Endodermal cell (in vitro differentiated cells): Measurements from ENCODE around the gene NARS2. TPM values are rescaled to one million over a fixed set of nuclear protein-coding genes. Genes with fewer than 3 reads are reported as not detected.
A peak's percentile ranks its signal among the peaks of the same experiment; 100 is the strongest.
"Not testable (repeated sequence)": the region's sequence is repeated elsewhere in the genome, so short reads cannot be mapped to it uniquely, and the experiment has no call there.

Experiments used
- DNase-seq: peaks from one replicate; pipeline ENCODE4 v3.0.0-alpha.2; 2017
- H3K27ac ChIP-seq: 2 replicates; pipeline ENCODE4 v1.5.1; 2013; ENCODE audit warnings: mild to moderate bottlenecking, low read depth, low read length, moderate library complexity
- H3K27me3 ChIP-seq: 2 replicates; pipeline ENCODE4 v1.6.1; 2013; ENCODE audit warnings: mild to moderate bottlenecking, low read length, moderate library complexity; ENCODE audit not compliant: insufficient read depth, control insufficient read depth, poor library complexity, severe bottlenecking
- H3K36me3 ChIP-seq: 2 replicates; pipeline ENCODE4 v1.7.0; 2013; ENCODE audit warnings: mild to moderate bottlenecking, low read length, moderate library complexity; ENCODE audit not compliant: control insufficient read depth, insufficient read depth
- H3K4me1 ChIP-seq: one replicate; pipeline ENCODE4 v1.7.0; 2013; ENCODE audit warnings: low read length; ENCODE audit not compliant: control insufficient read depth, insufficient read depth
- H3K4me3 ChIP-seq: 2 replicates; pipeline ENCODE4 v1.5.1; 2013; ENCODE audit warnings: mild to moderate bottlenecking, low read length, moderate library complexity
- H3K9ac ChIP-seq: 2 replicates; pipeline ENCODE4 v1.6.1; 2013; ENCODE audit warnings: mild to moderate bottlenecking, low read length, moderate library complexity; ENCODE audit not compliant: poor library complexity, severe bottlenecking; ENCODE audit errors: extremely low read depth
- H3K9me3 ChIP-seq: 2 replicates; pipeline ENCODE4 v1.6.1; 2013; ENCODE audit warnings: mild to moderate bottlenecking, low read length, moderate library complexity; ENCODE audit not compliant: control insufficient read depth
- H3K27ac Mint-ChIP-seq: 2 replicates; pipeline ENCODE4 v1.8.0; 2020; ENCODE audit warnings: mixed read lengths
- H3K27me3 Mint-ChIP-seq: 2 replicates; pipeline ENCODE4 v1.8.0; 2021; ENCODE audit warnings: mild to moderate bottlenecking, mixed read lengths; ENCODE audit not compliant: insufficient read depth
- H3K36me3 Mint-ChIP-seq: 2 replicates; pipeline ENCODE4 v1.8.0; 2020; ENCODE audit warnings: low read depth, mixed read lengths
- H3K4me1 Mint-ChIP-seq: 2 replicates; pipeline ENCODE4 v1.8.0; 2020; ENCODE audit warnings: mixed read lengths
- H3K4me3 Mint-ChIP-seq: 2 replicates; pipeline ENCODE4 v1.8.0; 2020; ENCODE audit warnings: mild to moderate bottlenecking, moderate library complexity, mixed read lengths
- H3K9me3 Mint-ChIP-seq: 2 replicates; pipeline ENCODE4 v1.8.0; 2020; ENCODE audit warnings: mild to moderate bottlenecking, mixed read lengths
- WGBS, 2 experiments: methylation state at CpG; one replicate each; pipeline versions ENCODE4 v1.1.5 to v1.1.7; 2013; ENCODE audit warnings: missing lambda C conversion rate in 2 of 2, mixed read lengths in 1 of 2; ENCODE audit not compliant: insufficient coverage in 1 of 2, insufficient read length in 1 of 2; 5-methylcytosine and 5-hydroxymethylcytosine counted together
- total RNA-seq, 2 donors: library from RNA; stranded (reverse); fragmentation: NEBNext Ultra II Directional in 1 of 2; extraction: Animal tissue kit (Norgen Biotek cat#: 25700) in 1 of 2; gene quantifications; 2 replicates in 1 of 2; 3 replicates in 1 of 2; pipeline ENCODE4 v1.2.1, GENCODE V29; 2021
- TF ChIP-seq, protein P1 (sequence below): fragments of 200-600 bp; sonication (generic); conservative IDR thresholded peaks from 2 replicates; pipeline ENCODE4 v1.5.0; 2021; ENCODE audit warnings: antibody characterized with exemption, mild to moderate bottlenecking

The NARS2 gene
- total RNA-seq, 2 donors from 2014 or later = 45.8 to 53.7 TPM

DNA sequence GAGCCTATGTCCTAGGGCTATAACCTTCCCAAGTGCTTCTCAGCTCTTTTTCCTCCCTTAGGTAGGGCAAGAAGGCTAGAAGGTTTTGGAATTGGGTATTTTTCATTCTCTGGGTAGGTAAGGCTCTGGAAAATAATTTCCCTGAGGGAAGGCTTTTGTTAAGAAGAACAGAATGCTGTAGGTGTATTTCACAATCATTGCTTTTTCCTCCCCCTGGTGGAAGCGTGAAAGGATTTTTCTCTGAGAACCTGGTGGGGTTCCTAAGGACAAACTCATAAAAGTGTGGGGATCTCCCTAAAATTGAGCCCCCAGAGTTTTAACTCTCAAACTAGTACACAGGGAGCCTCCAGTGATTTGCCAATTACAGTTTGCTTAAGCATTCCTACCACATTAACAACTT lies 41.1 kb upstream of the NARS2 start:
- Mint-ChIP-seq H3K9me3 (peaks cover 34% of the 10 kb centered on the region), H3K27me3 (peaks cover 4% of the 10 kb centered on the region), H3K27ac (no peak overlapping the region), H3K36me3 (peaks cover 4% of the 10 kb centered on the region), H3K4me1 (no peaks in the 10 kb centered on the region), H3K4me3 (no peak overlapping the region)
- DNase-seq = no peak
- Histone ChIP-seq H3K4me3 (no peak overlapping the region), H3K9ac (no peak overlapping the region), H3K27me3 (no peaks in the 10 kb centered on the region), H3K4me1 (no peaks in the 10 kb centered on the region), H3K36me3 (no peaks in the 10 kb centered on the region), H3K9me3 (peaks cover 36% of the 10 kb centered on the region), H3K27ac (no peak overlapping the region)
- TF ChIP-seq, protein P1, sequence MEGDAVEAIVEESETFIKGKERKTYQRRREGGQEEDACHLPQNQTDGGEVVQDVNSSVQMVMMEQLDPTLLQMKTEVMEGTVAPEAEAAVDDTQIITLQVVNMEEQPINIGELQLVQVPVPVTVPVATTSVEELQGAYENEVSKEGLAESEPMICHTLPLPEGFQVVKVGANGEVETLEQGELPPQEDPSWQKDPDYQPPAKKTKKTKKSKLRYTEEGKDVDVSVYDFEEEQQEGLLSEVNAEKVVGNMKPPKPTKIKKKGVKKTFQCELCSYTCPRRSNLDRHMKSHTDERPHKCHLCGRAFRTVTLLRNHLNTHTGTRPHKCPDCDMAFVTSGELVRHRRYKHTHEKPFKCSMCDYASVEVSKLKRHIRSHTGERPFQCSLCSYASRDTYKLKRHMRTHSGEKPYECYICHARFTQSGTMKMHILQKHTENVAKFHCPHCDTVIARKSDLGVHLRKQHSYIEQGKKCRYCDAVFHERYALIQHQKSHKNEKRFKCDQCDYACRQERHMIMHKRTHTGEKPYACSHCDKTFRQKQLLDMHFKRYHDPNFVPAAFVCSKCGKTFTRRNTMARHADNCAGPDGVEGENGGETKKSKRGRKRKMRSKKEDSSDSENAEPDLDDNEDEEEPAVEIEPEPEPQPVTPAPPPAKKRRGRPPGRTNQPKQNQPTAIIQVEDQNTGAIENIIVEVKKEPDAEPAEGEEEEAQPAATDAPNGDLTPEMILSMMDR = peak; percentile 68
- WGBS, 2 experiments = 80% methylated on average over 1 of the region's 1 CpG; no CpG with 5 or more reads in 1 of the 2 experiments

DNA sequence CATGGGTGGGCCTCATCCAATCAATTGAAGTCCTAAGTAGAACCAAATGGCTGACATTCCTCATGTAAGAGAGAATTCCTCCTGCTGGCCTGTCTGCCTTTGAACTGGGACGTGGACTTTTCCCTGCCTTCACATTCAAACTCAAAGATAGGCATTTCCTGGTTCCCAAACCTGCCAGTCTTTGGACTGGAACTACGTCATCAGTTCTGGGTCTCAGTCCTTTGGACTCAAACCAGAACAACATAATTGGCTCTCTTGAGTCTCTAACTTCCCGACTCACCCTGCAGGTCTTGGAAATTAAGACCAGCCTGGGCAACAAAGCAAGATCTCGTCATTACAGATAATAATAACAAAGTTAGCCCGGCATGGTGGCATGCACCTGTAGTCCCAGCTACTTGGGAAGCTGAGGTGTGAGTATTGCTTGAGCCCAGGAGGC lies 38.7 kb upstream of the NARS2 start:
- no peak overlapping the region for H3K4me3 ChIP-seq
- no peaks in the 10 kb centered on the region for H3K27me3 ChIP-seq
- no peaks in the 10 kb centered on the region for H3K36me3 ChIP-seq
- DNase-seq = no peak
- peaks cover 20% of the 10 kb centered on the region for H3K9me3 ChIP-seq
- H3K9ac ChIP-seq = no peak overlapping the region
- Mint-ChIP-seq H3K4me1 (no peaks in the 10 kb centered on the region), H3K9me3 (peaks cover 10% of the 10 kb centered on the region), H3K36me3 (peaks cover 2% of the 10 kb centered on the region), H3K4me3 (no peak overlapping the region), H3K27ac (no peak overlapping the region), H3K27me3 (peaks cover 1% of the 10 kb centered on the region)
- WGBS, 2 experiments = 87 to 90% methylated on average over 4 to 5 of the region's 5 CpGs
- no peak overlapping the region for H3K27ac ChIP-seq
- TF ChIP-seq, protein P1 = no peak
- peaks cover under 1% of the 10 kb centered on the region for H3K4me1 ChIP-seq

DNA sequence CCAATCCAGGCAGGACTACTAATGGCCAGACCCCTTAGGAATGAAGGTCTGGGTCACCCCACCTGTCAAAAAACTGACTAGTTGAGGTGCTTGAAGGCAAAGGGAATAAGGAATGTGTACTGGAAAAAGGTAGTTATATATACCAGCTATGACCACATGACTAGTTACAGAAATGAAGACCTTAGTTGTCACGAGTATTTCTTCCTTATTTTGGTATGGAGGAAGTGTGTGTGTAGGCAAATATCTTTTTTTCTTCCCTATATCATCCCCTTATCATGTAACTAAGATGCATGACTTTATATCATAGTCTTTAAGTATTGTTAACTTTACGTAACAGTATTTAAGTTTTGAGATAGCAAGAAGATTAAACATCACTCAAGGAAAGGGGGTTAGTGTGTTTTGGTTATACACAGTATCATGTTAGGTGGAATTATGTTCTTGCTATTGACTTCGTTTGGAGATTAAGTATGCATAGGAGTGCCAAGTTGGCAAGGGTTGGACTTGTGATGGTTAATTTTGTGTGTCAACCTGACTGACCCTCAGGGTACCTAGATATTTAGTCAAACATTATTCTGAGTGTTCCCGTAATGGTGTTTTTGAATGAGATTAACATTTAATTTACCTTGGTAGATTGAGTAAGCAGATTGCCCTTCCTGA lies 38.2 kb upstream of the NARS2 start:
- DNase-seq = no peak
- Histone ChIP-seq H3K27me3 (no peaks in the 10 kb centered on the region), H3K4me3 (no peak overlapping the region), H3K27ac (no peak overlapping the region), H3K36me3 (no peaks in the 10 kb centered on the region), H3K4me1 (peaks cover 5% of the 10 kb centered on the region), H3K9ac (no peak overlapping the region), H3K9me3 (peaks cover 21% of the 10 kb centered on the region)
- Mint-ChIP-seq H3K4me1 (peaks cover 5% of the 10 kb centered on the region), H3K4me3 (no peak overlapping the region), H3K36me3 (peaks cover 2% of the 10 kb centered on the region), H3K9me3 (peaks cover 9% of the 10 kb centered on the region), H3K27ac (no peak overlapping the region), H3K27me3 (no peaks in the 10 kb centered on the region)
- TF ChIP-seq, protein P1 = no peak
- 86 to 94% methylated on average over 2 to 3 of the region's 4 CpGs for WGBS, 2 experiments

DNA sequence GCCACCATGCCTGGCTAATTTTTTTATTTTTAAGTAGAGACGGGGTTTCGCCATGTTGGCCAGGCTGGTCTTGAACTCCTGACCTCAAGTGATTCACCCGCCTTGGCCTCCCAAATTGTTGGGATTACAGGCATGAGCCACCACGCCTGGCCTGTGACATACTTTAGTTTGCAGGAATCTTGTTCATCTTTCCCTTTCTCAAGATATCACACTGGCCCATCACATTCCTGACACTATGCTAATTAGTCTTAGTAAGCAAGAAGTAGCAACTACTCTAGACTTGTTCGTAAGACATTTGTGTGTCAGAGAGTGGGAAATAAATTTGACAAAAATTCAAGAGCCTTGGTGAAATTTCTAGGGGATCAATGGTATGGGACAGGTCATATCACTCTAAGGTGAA lies 34.7 kb upstream of the NARS2 start:
- peaks cover 20% of the 10 kb centered on the region for H3K4me1 Mint-ChIP-seq
- not testable (repeated sequence) for H3K27ac ChIP-seq, H3K9ac ChIP-seq, H3K36me3 Mint-ChIP-seq, H3K9me3 Mint-ChIP-seq, H3K27me3 Mint-ChIP-seq, H3K4me3 ChIP-seq, H3K27me3 ChIP-seq, H3K27ac Mint-ChIP-seq, H3K4me3 Mint-ChIP-seq, DNase-seq, H3K36me3 ChIP-seq
- Histone ChIP-seq H3K9me3 (peaks cover 16% of the 10 kb centered on the region), H3K4me1 (peaks cover 12% of the 10 kb centered on the region)
- 95 to 100% methylated on average over 5 of the region's 5 CpGs for WGBS, 2 experiments
